CD4-positive, alpha-beta memory T cell (primary cell): ENCODE results near the gene PGGT1B. TPM values are rescaled to one million over a fixed set of nuclear protein-coding genes. Genes with fewer than 3 reads are reported as not detected.

Source experiments
- CTCF ChIA-PET: fragments of 350-600 bp; sonication (Branson Sonifier 250); formaldehyde crosslinking; loops from one replicate; lab custom pipeline; 2021; ENCODE audit warnings: inconsistent platforms; ENCODE audit not compliant: partially characterized antibody; lab: Charles Lee
- POLR2A ChIA-PET: fragments of 350-600 bp; sonication (Branson Sonifier 250); formaldehyde crosslinking; loops from one replicate; lab custom pipeline; 2021; ENCODE audit not compliant: partially characterized antibody; lab: Charles Lee
- DNase-seq, 5 donors: peaks; one replicate each; pipeline versions ENCODE4 v3.0.0 to v3.0.0-alpha.2; 2020 to 2022; ENCODE audit warnings: mixed read lengths in 1 of 5
- H3K27ac ChIP-seq: one replicate; pipeline ENCODE4 v1.7.0; 2013; ENCODE audit warnings: low read depth, low read length
- H3K27me3 ChIP-seq: 2 replicates; pipeline ENCODE4 v1.7.0; 2013; ENCODE audit warnings: mild to moderate bottlenecking, low read length, moderate library complexity; ENCODE audit not compliant: insufficient read depth
- H3K36me3 ChIP-seq: 2 replicates; pipeline ENCODE4 v1.7.0; 2013; ENCODE audit warnings: mild to moderate bottlenecking, low read length, moderate library complexity; ENCODE audit not compliant: insufficient read depth
- H3K4me1 ChIP-seq: 2 replicates; pipeline ENCODE4 v1.7.0; 2013; ENCODE audit warnings: mild to moderate bottlenecking, low read length, moderate library complexity; ENCODE audit not compliant: insufficient read depth
- H3K4me3 ChIP-seq, 2 donors: one replicate each; pipeline ENCODE4 v1.7.0; 2013; ENCODE audit warnings: low read length in 2 of 2, mild to moderate bottlenecking in 1 of 2
- H3K9me3 ChIP-seq, 2 donors: one replicate each; pipeline ENCODE4 v1.7.0; 2013; ENCODE audit warnings: low read length in 2 of 2, control low read depth in 1 of 2; ENCODE audit not compliant: control insufficient read depth in 1 of 2
- H3K27ac Mint-ChIP-seq, 7 donors: one replicate each; pipeline ENCODE4 v1.8.0; 2020 to 2021; ENCODE audit warnings: mixed read lengths in 7 of 7, mild to moderate bottlenecking in 6 of 7, inconsistent platforms in 3 of 7, moderate library complexity in 3 of 7
- H3K27me3 Mint-ChIP-seq, 2 donors: one replicate each; pipeline ENCODE4 v1.8.0; 2020 to 2021; ENCODE audit warnings: mixed read lengths in 2 of 2
- H3K36me3 Mint-ChIP-seq, 2 donors: one replicate each; pipeline ENCODE4 v1.8.0; 2020 to 2021; ENCODE audit warnings: mixed read lengths in 2 of 2, inconsistent platforms in 1 of 2, mild to moderate bottlenecking in 1 of 2
- H3K4me1 Mint-ChIP-seq, 4 donors: one replicate each; pipeline ENCODE4 v1.8.0; 2020 to 2021; ENCODE audit warnings: mixed read lengths in 4 of 4, mild to moderate bottlenecking in 1 of 4
- H3K4me3 Mint-ChIP-seq, 8 donors: one replicate each; pipeline ENCODE4 v1.8.0; 2020 to 2021; ENCODE audit warnings: mixed read lengths in 8 of 8, mild to moderate bottlenecking in 7 of 8, moderate library complexity in 6 of 8, inconsistent platforms in 3 of 8
- H3K9me3 Mint-ChIP-seq, 8 donors: one replicate each; pipeline ENCODE4 v1.8.0; 2020 to 2021; ENCODE audit warnings: mixed read lengths in 8 of 8, mild to moderate bottlenecking in 5 of 8, inconsistent platforms in 3 of 8, moderate library complexity in 1 of 8
- intact Hi-C: fragments of 100-400 bp; cut with micrococcal nuclease; formaldehyde crosslinking; loops from one replicate; pipeline ENCODE4 v1.15.1; 2023
- polyA plus RNA-seq, 2 donors: library from polyadenylated mRNA; unstranded; fragments of 300-500 nt; fragmentation: Illumina TruSeq; gene quantifications; one replicate each; pipeline ENCODE4 v1.2.3, GENCODE V29; 2021
- total RNA-seq, 2 experiments: library from RNA; stranded (reverse); gene quantifications; one replicate each; pipeline ENCODE4 v1.2.3, GENCODE V29; 2021

Gene PGGT1B
- total and polyA plus RNA-seq, 4 experiments from 2014 or later = 13.7 to 42.4 (median 28.7) TPM

- intact Hi-C loops = loop anchor here (2.0 kb wide), 1 partner anchor 34 kb away; the partner anchor contains the start of gene PGGT1B
- Mint-ChIP-seq H3K4me1 (peaks cover 6 to 17% (median 15%) of the 10 kb centered on the region in 4 donors), H3K27ac (peak overlapping the region in 1 of 7 donors; percentile 17), H3K27me3 (peaks cover under 1 to 1% of the 10 kb centered on the region in 2 donors), H3K36me3 (peaks cover 0 to 2% of the 10 kb centered on the region in 2 donors), H3K9me3 (peaks cover 0 to 4% (median 1%) of the 10 kb centered on the region in 8 donors), H3K4me3 (peak overlapping the region in 7 of 8 donors; percentile 49 to 89 (median 61))
- no peak overlapping the region for H3K4me3 ChIP-seq
- no peaks in the 10 kb centered on the region for H3K36me3 ChIP-seq
- no peaks in the 10 kb centered on the region for H3K27me3 ChIP-seq
- ChIA-PET CTCF (interaction anchor here (1.1 to 2.9 kb wide), 3 partner anchors 12 to 279 kb away, joined by 3 to 15 read pairs (median 10); no protein-coding TSS in a partner anchor), POLR2A (interaction anchor here (1.0 to 2.7 kb wide), 4 partner anchors 35 to 545 kb away, joined by 4 to 23 read pairs (median 14); partner anchors contain the start of genes AP3S1, ATG12, FEM1C and PGGT1B)
- no peak overlapping the region for H3K27ac ChIP-seq
- DNase-seq = no peak
- H3K4me1 ChIP-seq = peaks cover 13% of the 10 kb centered on the region
- no peaks in the 10 kb centered on the region for H3K9me3 ChIP-seq
These were observed 34.4 kb upstream of the PGGT1B start for GRCh38 chr5:115297031-115297430.

- peaks cover 6 to 17% (median 15%) of the 10 kb centered on the region in 4 donors for H3K4me1 Mint-ChIP-seq
- CTCF ChIA-PET = interaction anchor here (0.9 to 2.9 kb wide), 6 partner anchors 9 to 327 kb away, joined by 3 to 15 read pairs (median 4); no protein-coding TSS in a partner anchor
- H3K9me3 Mint-ChIP-seq = peaks cover 0 to 10% (median 4%) of the 10 kb centered on the region in 8 donors
- peaks cover 1 to 2% of the 10 kb centered on the region in 2 donors for H3K27me3 Mint-ChIP-seq
- Histone ChIP-seq H3K4me3 (peak within 1 kb of the TSS; percentile 5 to 44), H3K27me3 (no peaks in the 10 kb centered on the region), H3K4me1 (peaks cover 13% of the 10 kb centered on the region), H3K36me3 (no peaks in the 10 kb centered on the region), H3K27ac (no peak within 1 kb of the TSS), H3K9me3 (no peaks in the 10 kb centered on the region)
- peak within 1 kb of the TSS in 6 of 7 donors; percentile 44 to 83 (median 55) for H3K27ac Mint-ChIP-seq
- intact Hi-C loops = loop anchor here (1.0 to 2.0 kb wide), 4 partner anchors 34 to 545 kb away; partner anchors contain the start of genes AP3S1, ATG12, FEM1C and PGGT1B
- peak; percentile 61 to 72 (median 64) for DNase-seq
- H3K36me3 Mint-ChIP-seq = peaks cover 0 to 4% of the 10 kb centered on the region in 2 donors
- POLR2A ChIA-PET = interaction anchor here (0.8 to 2.7 kb wide), 6 partner anchors 34 to 545 kb away, joined by 3 to 23 read pairs (median 6); partner anchors contain the start of genes AP3S1, ATG12, FEM1C and PGGT1B
- peak within 1 kb of the TSS; percentile 83 to 91 (median 89) for H3K4me3 Mint-ChIP-seq
These were observed 33.7 kb upstream of the PGGT1B start, which contains the start of gene CCDC112 for GRCh38 chr5:115296124-115297022. CCDC112 (minus strand) TSS chr5:115296654; CDS start chr5:115296543, 111 bp downstream.

- ChIA-PET POLR2A (interaction anchor here (0.8 to 2.7 kb wide), 5 partner anchors 33 to 546 kb away, joined by 3 to 23 read pairs (median 5); partner anchors contain the start of genes AP3S1, ATG12, FEM1C and PGGT1B), CTCF (interaction anchor here (0.9 to 2.9 kb wide), 4 partner anchors 9 to 328 kb away, joined by 3 to 15 read pairs (median 4); no protein-coding TSS in a partner anchor)
- no peaks in the 10 kb centered on the region for H3K27me3 ChIP-seq
- peaks cover 13% of the 10 kb centered on the region for H3K4me1 ChIP-seq
- intact Hi-C loops = loop anchor here (1.0 to 2.0 kb wide), 4 partner anchors 33 to 546 kb away; partner anchors contain the start of genes AP3S1, ATG12, FEM1C and PGGT1B
- H3K4me1 Mint-ChIP-seq = peaks cover 6 to 17% (median 15%) of the 10 kb centered on the region in 4 donors
- H3K27ac ChIP-seq = no peak overlapping the region
- H3K4me3 ChIP-seq = peak overlapping the region; percentile 5 to 44
- peaks cover 1 to 2% of the 10 kb centered on the region in 2 donors for H3K27me3 Mint-ChIP-seq
- peak overlapping the region in 5 of 7 donors; percentile 26 to 83 (median 57) for H3K27ac Mint-ChIP-seq
- H3K36me3 ChIP-seq = no peaks in the 10 kb centered on the region
- H3K9me3 Mint-ChIP-seq = peaks cover 0 to 11% (median 5%) of the 10 kb centered on the region in 8 donors
- H3K9me3 ChIP-seq = no peaks in the 10 kb centered on the region
- peak in 1 of 5 donors; percentile 4 for DNase-seq
- peak overlapping the region; percentile 83 to 91 (median 89) for H3K4me3 Mint-ChIP-seq
- H3K36me3 Mint-ChIP-seq = peaks cover 0 to 4% of the 10 kb centered on the region in 2 donors
These were observed 33.1 kb upstream of the PGGT1B start for GRCh38 chr5:115295777-115296123.

GRCh38 chr5:115291397-115291796 is 28.7 kb upstream of the PGGT1B start:
- Histone ChIP-seq H3K36me3 (no peaks in the 10 kb centered on the region), H3K4me3 (no peak overlapping the region), H3K4me1 (peaks cover 13% of the 10 kb centered on the region), H3K27ac (no peak overlapping the region), H3K27me3 (no peaks in the 10 kb centered on the region), H3K9me3 (no peaks in the 10 kb centered on the region)
- no peak overlapping the region for H3K27ac Mint-ChIP-seq
- intact Hi-C loops = no loop called here
- CTCF ChIA-PET = no interaction called here
- H3K9me3 Mint-ChIP-seq = peaks cover 0 to 11% (median 5%) of the 10 kb centered on the region in 8 donors
- peaks cover 0 to 9% of the 10 kb centered on the region in 2 donors for H3K36me3 Mint-ChIP-seq
- peaks cover 0 to 2% of the 10 kb centered on the region in 2 donors for H3K27me3 Mint-ChIP-seq
- POLR2A ChIA-PET = no interaction called here
- peaks cover 6 to 20% (median 13%) of the 10 kb centered on the region in 4 donors for H3K4me1 Mint-ChIP-seq
- no peak for DNase-seq
- no peak overlapping the region for H3K4me3 Mint-ChIP-seq

GRCh38 chr5:115289104-115289503 is 26.4 kb upstream of the PGGT1B start:
- H3K27me3 Mint-ChIP-seq = peaks cover 0 to 2% of the 10 kb centered on the region in 2 donors
- H3K36me3 Mint-ChIP-seq = peaks cover 0 to 15% of the 10 kb centered on the region in 2 donors
- Histone ChIP-seq H3K36me3 (no peaks in the 10 kb centered on the region), H3K4me3 (no peak overlapping the region), H3K4me1 (no peaks in the 10 kb centered on the region), H3K9me3 (no peaks in the 10 kb centered on the region), H3K27me3 (no peaks in the 10 kb centered on the region), H3K27ac (no peak overlapping the region)
- H3K9me3 Mint-ChIP-seq = peaks cover 0 to 11% (median 5%) of the 10 kb centered on the region in 8 donors
- no peak for DNase-seq
- peaks cover 0 to 9% (median 6%) of the 10 kb centered on the region in 4 donors for H3K4me1 Mint-ChIP-seq
- intact Hi-C loops = no loop called here
- H3K4me3 Mint-ChIP-seq = no peak overlapping the region
- ChIA-PET CTCF (no interaction called here), POLR2A (no interaction called here)
- no peak overlapping the region for H3K27ac Mint-ChIP-seq

- Histone ChIP-seq H3K27ac (no peak overlapping the region), H3K9me3 (no peaks in the 10 kb centered on the region), H3K27me3 (no peaks in the 10 kb centered on the region), H3K36me3 (no peaks in the 10 kb centered on the region), H3K4me3 (no peak overlapping the region), H3K4me1 (no peaks in the 10 kb centered on the region)
- peaks cover 0 to 5% (median 3%) of the 10 kb centered on the region in 4 donors for H3K4me1 Mint-ChIP-seq
- POLR2A ChIA-PET = no interaction called here
- no peaks in the 10 kb centered on the region for H3K9me3 Mint-ChIP-seq
- H3K36me3 Mint-ChIP-seq = peaks cover 0 to 17% of the 10 kb centered on the region in 2 donors
- CTCF ChIA-PET = no interaction called here
- no peak for DNase-seq
- no peak overlapping the region for H3K27ac Mint-ChIP-seq
- H3K27me3 Mint-ChIP-seq = no peaks in the 10 kb centered on the region
- intact Hi-C loops = no loop called here
- H3K4me3 Mint-ChIP-seq = no peak overlapping the region
These were observed 21.3 kb upstream of the PGGT1B start for GRCh38 chr5:115284021-115284420.
